Measurements from ENCODE around the gene TAS2R60.
"Not testable (repeated sequence)": the region's sequence is repeated elsewhere in the genome, so short reads cannot be mapped to it uniquely, and the experiment has no call there.

TAS2R60 gene

GRCh38 chr7:143411976-143412708, 31.1 kb upstream of the TAS2R60 start:
- DNase-seq = no peak

- DNase-seq = no peak
Measured at GRCh38 chr7:143413123-143413522, 30.1 kb upstream of the TAS2R60 start.

- not testable (repeated sequence) for DNase-seq
Measured at GRCh38 chr7:143415209-143415608, 28.0 kb upstream of the TAS2R60 start.

- DNase-seq = no peak
Measured at GRCh38 chr7:143415742-143416397, 27.4 kb upstream of the TAS2R60 start.

- DNase-seq = no peak
Measured at GRCh38 chr7:143416565-143417149, 26.6 kb upstream of the TAS2R60 start.

- no peak for DNase-seq
Measured at GRCh38 chr7:143417734-143418383, 25.4 kb upstream of the TAS2R60 start.

- no peak for DNase-seq
Measured at GRCh38 chr7:143418681-143419458, 24.4 kb upstream of the TAS2R60 start.

- DNase-seq = no peak
Measured at GRCh38 chr7:143419880-143420279, 23.4 kb upstream of the TAS2R60 start.

- DNase-seq = not testable (repeated sequence)
Measured at GRCh38 chr7:143420624-143421023, 22.6 kb upstream of the TAS2R60 start.

- no peak for DNase-seq
Measured at GRCh38 chr7:143422033-143422432, 21.2 kb upstream of the TAS2R60 start.

- DNase-seq = not testable (repeated sequence)
Measured at GRCh38 chr7:143424476-143424875, 18.8 kb upstream of the TAS2R60 start.

GRCh38 chr7:143426479-143427142, 16.6 kb upstream of the TAS2R60 start:
- no peak for DNase-seq

GRCh38 chr7:143429770-143430698, 13.2 kb upstream of the TAS2R60 start:
- no peak for DNase-seq

GRCh38 chr7:143431109-143431508, 12.1 kb upstream of the TAS2R60 start:
- DNase-seq = no peak

GRCh38 chr7:143433759-143434158, 9.5 kb upstream of the TAS2R60 start:
- DNase-seq = no peak

- no peak for DNase-seq
Measured at GRCh38 chr7:143434660-143435059, 8.6 kb upstream of the TAS2R60 start.

- DNase-seq = no peak
Measured at GRCh38 chr7:143435266-143435665, 8.0 kb upstream of the TAS2R60 start.

- no peak for DNase-seq
Measured at GRCh38 chr7:143436325-143436946, 6.8 kb upstream of the TAS2R60 start.

- no peak for DNase-seq
Measured at GRCh38 chr7:143437578-143437977, 5.7 kb upstream of the TAS2R60 start.

- DNase-seq = no peak
Measured at GRCh38 chr7:143439866-143440265, 3.4 kb upstream of the TAS2R60 start.

Measured in SIG-M5 (cell line).